GM23338 (cell line): ENCODE results near the gene STOX2. TPM values are rescaled to one million over a fixed set of nuclear protein-coding genes. Genes with fewer than 3 reads are reported as not detected.

Experiments used
- ATAC-seq: fragments of 200-7000 bp; cut with Tn5 transposase; 3 replicates; pipeline ENCODE4 v1.9.1; 2020
- DNase-seq: peaks from one replicate; pipeline ENCODE4 v3.0.0-alpha.2; 2015; ENCODE audit warnings: low spot score
- H2AFZ ChIP-seq: fragments of 200-600 bp; sonication (generic); 2 replicates; pipeline ENCODE4 v1.8.0; 2016; ENCODE audit warnings: antibody characterized with exemption, mild to moderate bottlenecking, moderate library complexity
- H3F3A ChIP-seq: fragments of 200-600 bp; sonication (generic); replicated peaks from 2 replicates; pipeline ENCODE4 v1.8.0; 2017; ENCODE audit warnings: antibody characterized with exemption, mixed run types, low read depth
- H3K27ac ChIP-seq: fragments of 200-600 bp; sonication (generic); 2 replicates; pipeline ENCODE4 v1.6.1; 2016; ENCODE audit warnings: low read depth
- H3K27me3 ChIP-seq: fragments of 200-600 bp; sonication (generic); 2 replicates; pipeline ENCODE4 v1.8.0; 2016; ENCODE audit warnings: mild to moderate bottlenecking, mixed run types, moderate library complexity; ENCODE audit not compliant: insufficient read depth
- H3K36me3 ChIP-seq: fragments of 200-600 bp; sonication (generic); 2 replicates; pipeline ENCODE4 v1.8.0; 2016; ENCODE audit warnings: mild to moderate bottlenecking; ENCODE audit not compliant: insufficient read depth
- H3K4me1 ChIP-seq: fragments of 200-600 bp; sonication (generic); 2 replicates; pipeline ENCODE4 v1.8.0; 2016; ENCODE audit warnings: mild to moderate bottlenecking, moderate library complexity; ENCODE audit not compliant: insufficient read depth
- H3K4me2 ChIP-seq: fragments of 200-600 bp; sonication (generic); 2 replicates; pipeline ENCODE4 v1.7.1; 2017; ENCODE audit warnings: mixed run types
- H3K4me3 ChIP-seq: fragments of 200-600 bp; sonication (generic); 2 replicates; pipeline ENCODE4 v1.6.1; 2016; ENCODE audit warnings: mixed run types
- H3K79me2 ChIP-seq: fragments of 200-600 bp; sonication (generic); replicated peaks from 2 replicates; pipeline ENCODE4 v1.8.0; 2017; ENCODE audit warnings: mild to moderate bottlenecking; ENCODE audit not compliant: insufficient read depth
- H3K9me2 ChIP-seq: fragments of 200-600 bp; sonication (generic); 2 replicates; pipeline ENCODE4 v1.8.0; 2017; ENCODE audit not compliant: insufficient read depth
- H4K20me1 ChIP-seq: fragments of 200-600 bp; sonication (generic); replicated peaks from 2 replicates; pipeline ENCODE4 v1.8.0; 2017; ENCODE audit warnings: mild to moderate bottlenecking; ENCODE audit not compliant: insufficient read depth
- H3K27ac Mint-ChIP-seq: 2 replicates; pipeline ENCODE4 v1.8.0; 2020; ENCODE audit warnings: inconsistent platforms, mild to moderate bottlenecking, moderate library complexity, mixed read lengths
- H3K27me3 Mint-ChIP-seq: 3 replicates; pipeline ENCODE4 v1.8.0; 2022; ENCODE audit warnings: low read depth, mild to moderate bottlenecking, moderate library complexity, mixed read lengths, inconsistent platforms; ENCODE audit not compliant: insufficient read depth, poor library complexity
- H3K36me3 Mint-ChIP-seq: 3 replicates; pipeline ENCODE4 v1.8.0; 2021; ENCODE audit warnings: low read depth, mild to moderate bottlenecking, inconsistent platforms, moderate library complexity, mixed read lengths
- H3K4me1 Mint-ChIP-seq: 3 replicates; pipeline ENCODE4 v1.8.0; 2020; ENCODE audit warnings: mild to moderate bottlenecking, inconsistent platforms, mixed read lengths
- H3K4me3 Mint-ChIP-seq: 3 replicates; pipeline ENCODE4 v1.8.0; 2021; ENCODE audit warnings: moderate library complexity, mild to moderate bottlenecking, inconsistent platforms, mixed read lengths
- H3K9me3 Mint-ChIP-seq: 3 replicates; pipeline ENCODE4 v1.8.0; 2020; ENCODE audit warnings: moderate library complexity, mild to moderate bottlenecking, inconsistent platforms, mixed read lengths
- CREB1 ChIP-seq: fragments of 250-450 bp; sonication (Bioruptor Pico); IDR thresholded peaks from 2 replicates; pipeline ENCODE4 v1.5.0; 2020; ENCODE audit warnings: low read depth, mild to moderate bottlenecking, moderate library complexity
- EZH2 ChIP-seq: fragments of 200-600 bp; sonication (generic); IDR thresholded peaks from one replicate; pipeline ENCODE4 v1.8.0; 2017; ENCODE audit warnings: antibody characterized with exemption, mild to moderate bottlenecking, low read depth; ENCODE audit not compliant: unreplicated experiment
- JUNB ChIP-seq: IDR thresholded peaks from one replicate; pipeline ENCODE4 v1.6.1; 2016; ENCODE audit warnings: antibody characterized with exemption; ENCODE audit not compliant: unreplicated experiment
- NANOG ChIP-seq: IDR thresholded peaks from 2 replicates; pipeline ENCODE4 v1.6.1; 2016; ENCODE audit warnings: antibody characterized with exemption, borderline replicate concordance
- POLR2AphosphoS5 ChIP-seq: IDR thresholded peaks from 2 replicates; pipeline ENCODE4 v1.6.1; 2016; ENCODE audit warnings: antibody characterized with exemption, low read depth
- ZNF114 ChIP-seq: fragments of 250-450 bp; sonication (Bioruptor Pico); IDR thresholded peaks from 2 replicates; pipeline ENCODE4 v1.5.0; 2020; ENCODE audit warnings: mild to moderate bottlenecking, moderate library complexity
- polyA plus RNA-seq: library from polyadenylated mRNA; unstranded; fragments of >200 nt; fragmentation: Nextera tagmentation; extraction: Ambion mirVana; gene quantifications from 2 replicates; pipeline ENCODE4 v1.2.1, GENCODE V29; 2016
- total RNA-seq: library from RNA; depleted of rRNA; stranded (reverse); fragments of >200 nt; shearing (Covaris generic); gene quantifications from 2 replicates; pipeline ENCODE4 v1.2.3, GENCODE V29; 2014
- TF ChIP-seq, protein P1 (sequence below): IDR thresholded peaks from one replicate; pipeline ENCODE4 v1.6.1; 2018; ENCODE audit warnings: antibody characterized with exemption; ENCODE audit not compliant: unreplicated experiment
- TF ChIP-seq, protein P2 (sequence below): IDR thresholded peaks from 2 replicates; pipeline ENCODE4 v1.6.1; 2016; ENCODE audit warnings: antibody characterized with exemption
- TF ChIP-seq, protein P3 (sequence below), 2 experiments: fragments of 200-600 bp in 1 of 2; sonication (generic) in 1 of 2; conservative IDR thresholded peaks; 2 replicates each; pipeline versions ENCODE4 v1.5.1 to v1.6.1; 2016 to 2017; ENCODE audit warnings: antibody characterized with exemption in 2 of 2, low read depth in 2 of 2, mild to moderate bottlenecking in 2 of 2, moderate library complexity in 1 of 2
- TF ChIP-seq, protein P4 (sequence below): fragments of 250-450 bp; sonication (Bioruptor Pico); IDR thresholded peaks from 2 replicates; pipeline ENCODE4 v1.5.0; 2020; ENCODE audit warnings: mild to moderate bottlenecking, moderate library complexity

Gene STOX2
- total and polyA plus RNA-seq, 2 experiments from 2014 or later: 19.8 to 20.6 TPM

DNA sequence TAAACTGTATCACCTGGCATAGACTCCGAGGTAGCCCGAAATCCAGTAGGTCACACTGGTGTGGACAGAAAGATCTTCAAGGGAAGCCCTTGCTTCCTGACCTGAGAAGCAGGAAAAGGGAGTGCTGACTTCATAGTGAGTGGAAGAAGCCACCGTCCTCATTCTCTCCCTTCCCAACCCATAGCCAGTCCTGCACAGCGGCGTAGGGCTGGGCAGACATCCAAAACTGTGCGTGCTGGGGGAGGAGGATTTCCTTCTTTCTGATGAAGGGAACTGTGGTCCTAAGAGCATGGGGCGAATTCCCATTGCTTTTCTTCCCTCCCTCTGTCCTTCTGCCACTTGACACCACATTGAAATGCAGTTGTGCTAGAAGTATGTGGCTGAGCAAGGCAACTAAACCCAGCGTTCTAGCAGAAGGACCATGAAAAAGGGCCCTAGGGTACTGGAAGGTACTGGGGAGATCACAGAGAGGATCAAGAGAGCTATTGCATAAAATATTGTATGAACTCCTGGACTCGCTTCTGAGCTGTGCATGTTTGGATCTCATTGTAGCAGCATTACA, 66.9 kb downstream of the STOX2 start (continued):
- TF ChIP-seq, protein P1, sequence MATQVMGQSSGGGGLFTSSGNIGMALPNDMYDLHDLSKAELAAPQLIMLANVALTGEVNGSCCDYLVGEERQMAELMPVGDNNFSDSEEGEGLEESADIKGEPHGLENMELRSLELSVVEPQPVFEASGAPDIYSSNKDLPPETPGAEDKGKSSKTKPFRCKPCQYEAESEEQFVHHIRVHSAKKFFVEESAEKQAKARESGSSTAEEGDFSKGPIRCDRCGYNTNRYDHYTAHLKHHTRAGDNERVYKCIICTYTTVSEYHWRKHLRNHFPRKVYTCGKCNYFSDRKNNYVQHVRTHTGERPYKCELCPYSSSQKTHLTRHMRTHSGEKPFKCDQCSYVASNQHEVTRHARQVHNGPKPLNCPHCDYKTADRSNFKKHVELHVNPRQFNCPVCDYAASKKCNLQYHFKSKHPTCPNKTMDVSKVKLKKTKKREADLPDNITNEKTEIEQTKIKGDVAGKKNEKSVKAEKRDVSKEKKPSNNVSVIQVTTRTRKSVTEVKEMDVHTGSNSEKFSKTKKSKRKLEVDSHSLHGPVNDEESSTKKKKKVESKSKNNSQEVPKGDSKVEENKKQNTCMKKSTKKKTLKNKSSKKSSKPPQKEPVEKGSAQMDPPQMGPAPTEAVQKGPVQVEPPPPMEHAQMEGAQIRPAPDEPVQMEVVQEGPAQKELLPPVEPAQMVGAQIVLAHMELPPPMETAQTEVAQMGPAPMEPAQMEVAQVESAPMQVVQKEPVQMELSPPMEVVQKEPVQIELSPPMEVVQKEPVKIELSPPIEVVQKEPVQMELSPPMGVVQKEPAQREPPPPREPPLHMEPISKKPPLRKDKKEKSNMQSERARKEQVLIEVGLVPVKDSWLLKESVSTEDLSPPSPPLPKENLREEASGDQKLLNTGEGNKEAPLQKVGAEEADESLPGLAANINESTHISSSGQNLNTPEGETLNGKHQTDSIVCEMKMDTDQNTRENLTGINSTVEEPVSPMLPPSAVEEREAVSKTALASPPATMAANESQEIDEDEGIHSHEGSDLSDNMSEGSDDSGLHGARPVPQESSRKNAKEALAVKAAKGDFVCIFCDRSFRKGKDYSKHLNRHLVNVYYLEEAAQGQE: no peak
- TF ChIP-seq NANOG (no peak), JUNB (no peak), CREB1 (no peak)
- TF ChIP-seq, protein P2, sequence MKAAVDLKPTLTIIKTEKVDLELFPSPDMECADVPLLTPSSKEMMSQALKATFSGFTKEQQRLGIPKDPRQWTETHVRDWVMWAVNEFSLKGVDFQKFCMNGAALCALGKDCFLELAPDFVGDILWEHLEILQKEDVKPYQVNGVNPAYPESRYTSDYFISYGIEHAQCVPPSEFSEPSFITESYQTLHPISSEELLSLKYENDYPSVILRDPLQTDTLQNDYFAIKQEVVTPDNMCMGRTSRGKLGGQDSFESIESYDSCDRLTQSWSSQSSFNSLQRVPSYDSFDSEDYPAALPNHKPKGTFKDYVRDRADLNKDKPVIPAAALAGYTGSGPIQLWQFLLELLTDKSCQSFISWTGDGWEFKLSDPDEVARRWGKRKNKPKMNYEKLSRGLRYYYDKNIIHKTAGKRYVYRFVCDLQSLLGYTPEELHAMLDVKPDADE: no peak

DNA sequence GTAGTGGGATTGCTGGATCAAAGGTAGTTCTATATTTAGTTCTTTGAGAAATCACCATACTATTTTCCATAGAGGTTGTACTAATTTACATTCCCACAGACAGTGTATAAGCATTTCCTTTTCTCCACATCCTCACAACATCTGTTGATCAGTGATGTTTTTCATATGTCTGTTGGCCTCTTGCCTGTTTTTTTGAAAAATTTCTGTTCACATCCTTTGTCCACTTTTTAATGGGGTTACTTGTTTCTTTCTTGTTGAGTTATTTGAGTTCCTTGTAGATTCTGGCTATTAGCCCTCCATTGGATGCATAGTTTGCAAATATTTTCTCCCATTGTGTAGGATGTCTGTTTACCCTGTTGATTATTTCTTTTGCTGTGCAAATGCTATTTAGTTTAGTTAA, 72.6 kb downstream of the STOX2 start:
- peaks cover 35% of the 10 kb centered on the region for H3K9me3 Mint-ChIP-seq
- Histone ChIP-seq H4K20me1 (no peaks in the 10 kb centered on the region), H3K79me2 (peaks cover 24% of the 10 kb centered on the region; the same call in 1 of the 2 replicates), H3K9me2 (no peaks in the 10 kb centered on the region), H3K4me3 (no peak overlapping the region), H2AFZ (no peak overlapping the region), H3K4me1 (peaks cover 7% of the 10 kb centered on the region; the same call in 1 of the 2 replicates), H3K4me2 (peak overlapping the region; percentile 41; the same call in 1 of the 2 replicates), H3K27me3 (no peaks in the 10 kb centered on the region), H3F3A (no peaks in the 10 kb centered on the region), H3K36me3 (peaks cover 6% of the 10 kb centered on the region; the same call in 1 of the 2 replicates), H3K27ac (no peak overlapping the region)
- no peak overlapping the region for H3K4me3 Mint-ChIP-seq
- no peak overlapping the region for H3K27ac Mint-ChIP-seq
- H3K4me1 Mint-ChIP-seq: peaks cover 9% of the 10 kb centered on the region
- peaks cover 23% of the 10 kb centered on the region; the same call in 2 of the 3 replicates for H3K36me3 Mint-ChIP-seq
- H3K27me3 Mint-ChIP-seq: peaks cover 2% of the 10 kb centered on the region
- DNase-seq: no peak
- no peak for ATAC-seq
- TF ChIP-seq CREB1 (no peak), NANOG (no peak), ZNF114 (CRISPR knock-in tag) (no peak), POLR2AphosphoS5 (no peak), EZH2 (no peak)
- TF ChIP-seq, protein P3, sequence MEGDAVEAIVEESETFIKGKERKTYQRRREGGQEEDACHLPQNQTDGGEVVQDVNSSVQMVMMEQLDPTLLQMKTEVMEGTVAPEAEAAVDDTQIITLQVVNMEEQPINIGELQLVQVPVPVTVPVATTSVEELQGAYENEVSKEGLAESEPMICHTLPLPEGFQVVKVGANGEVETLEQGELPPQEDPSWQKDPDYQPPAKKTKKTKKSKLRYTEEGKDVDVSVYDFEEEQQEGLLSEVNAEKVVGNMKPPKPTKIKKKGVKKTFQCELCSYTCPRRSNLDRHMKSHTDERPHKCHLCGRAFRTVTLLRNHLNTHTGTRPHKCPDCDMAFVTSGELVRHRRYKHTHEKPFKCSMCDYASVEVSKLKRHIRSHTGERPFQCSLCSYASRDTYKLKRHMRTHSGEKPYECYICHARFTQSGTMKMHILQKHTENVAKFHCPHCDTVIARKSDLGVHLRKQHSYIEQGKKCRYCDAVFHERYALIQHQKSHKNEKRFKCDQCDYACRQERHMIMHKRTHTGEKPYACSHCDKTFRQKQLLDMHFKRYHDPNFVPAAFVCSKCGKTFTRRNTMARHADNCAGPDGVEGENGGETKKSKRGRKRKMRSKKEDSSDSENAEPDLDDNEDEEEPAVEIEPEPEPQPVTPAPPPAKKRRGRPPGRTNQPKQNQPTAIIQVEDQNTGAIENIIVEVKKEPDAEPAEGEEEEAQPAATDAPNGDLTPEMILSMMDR (conservative IDR thresholded peaks at IDR 0.05; ENCODE audit: low read depth in 2 of 2): no peak
- TF ChIP-seq, protein P4, sequence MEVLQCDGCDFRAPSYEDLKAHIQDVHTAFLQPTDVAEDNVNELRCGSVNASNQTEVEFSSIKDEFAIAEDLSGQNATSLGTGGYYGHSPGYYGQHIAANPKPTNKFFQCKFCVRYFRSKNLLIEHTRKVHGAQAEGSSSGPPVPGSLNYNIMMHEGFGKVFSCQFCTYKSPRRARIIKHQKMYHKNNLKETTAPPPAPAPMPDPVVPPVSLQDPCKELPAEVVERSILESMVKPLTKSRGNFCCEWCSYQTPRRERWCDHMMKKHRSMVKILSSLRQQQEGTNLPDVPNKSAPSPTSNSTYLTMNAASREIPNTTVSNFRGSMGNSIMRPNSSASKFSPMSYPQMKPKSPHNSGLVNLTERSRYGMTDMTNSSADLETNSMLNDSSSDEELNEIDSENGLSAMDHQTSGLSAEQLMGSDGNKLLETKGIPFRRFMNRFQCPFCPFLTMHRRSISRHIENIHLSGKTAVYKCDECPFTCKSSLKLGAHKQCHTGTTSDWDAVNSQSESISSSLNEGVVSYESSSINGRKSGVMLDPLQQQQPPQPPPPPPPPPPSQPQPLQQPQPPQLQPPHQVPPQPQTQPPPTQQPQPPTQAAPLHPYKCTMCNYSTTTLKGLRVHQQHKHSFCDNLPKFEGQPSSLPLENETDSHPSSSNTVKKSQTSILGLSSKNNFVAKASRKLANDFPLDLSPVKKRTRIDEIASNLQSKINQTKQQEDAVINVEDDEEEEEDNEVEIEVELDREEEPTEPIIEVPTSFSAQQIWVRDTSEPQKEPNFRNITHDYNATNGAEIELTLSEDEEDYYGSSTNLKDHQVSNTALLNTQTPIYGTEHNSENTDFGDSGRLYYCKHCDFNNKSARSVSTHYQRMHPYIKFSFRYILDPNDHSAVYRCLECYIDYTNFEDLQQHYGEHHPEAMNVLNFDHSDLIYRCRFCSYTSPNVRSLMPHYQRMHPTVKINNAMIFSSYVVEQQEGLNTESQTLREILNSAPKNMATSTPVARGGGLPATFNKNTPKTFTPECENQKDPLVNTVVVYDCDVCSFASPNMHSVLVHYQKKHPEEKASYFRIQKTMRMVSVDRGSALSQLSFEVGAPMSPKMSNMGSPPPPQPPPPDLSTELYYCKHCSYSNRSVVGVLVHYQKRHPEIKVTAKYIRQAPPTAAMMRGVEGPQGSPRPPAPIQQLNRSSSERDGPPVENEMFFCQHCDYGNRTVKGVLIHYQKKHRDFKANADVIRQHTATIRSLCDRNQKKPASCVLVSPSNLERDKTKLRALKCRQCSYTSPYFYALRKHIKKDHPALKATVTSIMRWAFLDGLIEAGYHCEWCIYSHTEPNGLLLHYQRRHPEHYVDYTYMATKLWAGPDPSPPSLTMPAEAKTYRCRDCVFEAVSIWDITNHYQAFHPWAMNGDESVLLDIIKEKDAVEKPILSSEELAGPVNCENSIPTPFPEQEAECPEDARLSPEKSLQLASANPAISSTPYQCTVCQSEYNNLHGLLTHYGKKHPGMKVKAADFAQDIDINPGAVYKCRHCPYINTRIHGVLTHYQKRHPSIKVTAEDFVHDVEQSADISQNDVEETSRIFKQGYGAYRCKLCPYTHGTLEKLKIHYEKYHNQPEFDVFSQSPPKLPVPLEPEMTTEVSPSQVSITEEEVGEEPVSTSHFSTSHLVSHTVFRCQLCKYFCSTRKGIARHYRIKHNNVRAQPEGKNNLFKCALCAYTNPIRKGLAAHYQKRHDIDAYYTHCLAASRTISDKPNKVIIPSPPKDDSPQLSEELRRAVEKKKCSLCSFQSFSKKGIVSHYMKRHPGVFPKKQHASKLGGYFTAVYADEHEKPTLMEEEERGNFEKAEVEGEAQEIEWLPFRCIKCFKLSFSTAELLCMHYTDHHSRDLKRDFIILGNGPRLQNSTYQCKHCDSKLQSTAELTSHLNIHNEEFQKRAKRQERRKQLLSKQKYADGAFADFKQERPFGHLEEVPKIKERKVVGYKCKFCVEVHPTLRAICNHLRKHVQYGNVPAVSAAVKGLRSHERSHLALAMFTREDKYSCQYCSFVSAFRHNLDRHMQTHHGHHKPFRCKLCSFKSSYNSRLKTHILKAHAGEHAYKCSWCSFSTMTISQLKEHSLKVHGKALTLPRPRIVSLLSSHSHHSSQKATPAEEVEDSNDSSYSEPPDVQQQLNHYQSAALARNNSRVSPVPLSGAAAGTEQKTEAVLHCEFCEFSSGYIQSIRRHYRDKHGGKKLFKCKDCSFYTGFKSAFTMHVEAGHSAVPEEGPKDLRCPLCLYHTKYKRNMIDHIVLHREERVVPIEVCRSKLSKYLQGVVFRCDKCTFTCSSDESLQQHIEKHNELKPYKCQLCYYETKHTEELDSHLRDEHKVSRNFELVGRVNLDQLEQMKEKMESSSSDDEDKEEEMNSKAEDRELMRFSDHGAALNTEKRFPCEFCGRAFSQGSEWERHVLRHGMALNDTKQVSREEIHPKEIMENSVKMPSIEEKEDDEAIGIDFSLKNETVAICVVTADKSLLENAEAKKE (CRISPR knock-in tag): no peak
